ENCODE data around the gene TP73.

Gene TP73

DNA sequence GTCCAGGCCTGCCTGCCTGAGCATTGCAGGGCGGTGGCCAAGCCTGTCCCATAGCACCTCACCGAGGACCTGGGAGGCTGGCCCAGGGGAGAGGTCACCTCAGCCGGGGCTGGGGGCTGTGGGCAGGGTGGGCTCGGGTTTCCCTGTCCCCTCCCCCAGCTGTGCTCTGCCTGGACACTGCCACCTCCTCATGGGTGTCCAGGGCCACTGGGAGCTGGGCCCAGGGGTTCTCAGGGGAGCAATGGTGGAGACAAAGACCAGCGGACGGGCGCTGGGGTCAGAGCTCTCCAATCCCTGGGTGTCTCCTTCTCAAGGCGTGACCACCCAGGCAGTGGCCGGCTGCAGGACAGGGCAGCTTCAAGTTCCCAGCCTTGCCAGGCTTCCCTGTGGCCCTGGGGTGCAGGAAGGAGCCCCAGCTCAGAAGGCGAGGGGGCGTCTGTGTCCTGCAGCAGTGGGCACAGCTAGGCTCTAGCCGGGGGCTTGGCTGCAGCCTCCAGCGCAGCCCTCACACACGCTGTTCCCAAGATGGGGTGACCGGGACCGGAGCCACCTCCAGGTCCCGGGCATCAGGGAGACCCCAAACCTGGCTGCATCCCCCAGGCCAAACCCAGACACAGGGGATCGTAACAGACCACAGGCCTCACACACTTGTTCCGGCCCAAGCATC is 29.0 kb downstream of the TP73 start:
- H3K4me3 ChIP-seq (ENCODE audit: low read depth, low read length) = no peak overlapping the region
- no peak for TF ChIP-seq CTCF (IDR thresholded peaks at IDR 0.05; ENCODE audit: low read depth, low read length)

DNA sequence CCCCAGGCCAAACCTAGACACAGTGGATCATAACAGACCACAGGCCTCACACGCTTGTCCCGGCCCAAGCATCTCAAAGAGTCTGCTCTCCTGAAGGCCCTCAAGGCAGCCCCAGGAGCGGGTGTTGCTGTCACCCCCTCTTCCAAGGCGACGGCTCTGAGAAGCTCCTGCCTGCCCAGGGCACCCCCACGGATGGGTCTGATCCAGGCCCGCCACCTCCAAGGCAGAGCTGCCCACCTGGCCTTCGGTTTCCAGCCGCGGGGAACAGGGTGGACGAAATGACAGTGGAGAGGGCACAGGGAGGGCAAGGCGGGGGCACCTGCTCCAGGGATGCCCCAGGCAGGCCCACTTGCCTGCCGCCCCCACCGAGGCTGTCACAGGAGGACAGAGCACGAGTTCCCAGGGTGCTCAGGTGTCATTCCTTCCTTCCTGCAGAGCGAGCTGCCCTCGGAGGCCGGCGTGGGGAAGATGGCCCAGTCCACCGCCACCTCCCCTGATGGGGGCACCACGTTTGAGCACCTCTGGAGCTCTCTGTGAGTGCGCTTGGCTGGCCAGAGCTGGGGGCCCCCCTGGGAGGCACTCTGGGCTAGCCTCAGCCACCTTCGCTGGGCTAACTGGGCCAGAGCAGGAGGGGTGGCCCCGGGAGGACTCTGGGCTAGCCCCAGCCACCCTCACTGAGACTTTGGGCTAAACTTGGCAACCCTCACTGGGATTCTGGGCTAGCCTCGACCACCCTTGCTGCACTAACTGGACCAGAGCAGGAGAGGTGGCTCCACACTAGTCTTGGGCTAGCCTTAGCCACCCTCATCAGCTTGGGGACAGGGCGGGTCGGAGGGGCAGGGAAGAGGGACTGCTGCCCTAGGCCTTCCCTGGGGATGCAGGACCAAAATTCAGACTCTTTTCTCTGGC is 29.8 kb downstream of the TP73 start:
- no peak overlapping the region for H3K4me3 ChIP-seq (ENCODE audit: low read depth, low read length)
- no peak for TF ChIP-seq CTCF (IDR thresholded peaks at IDR 0.05; ENCODE audit: low read depth, low read length)

DNA sequence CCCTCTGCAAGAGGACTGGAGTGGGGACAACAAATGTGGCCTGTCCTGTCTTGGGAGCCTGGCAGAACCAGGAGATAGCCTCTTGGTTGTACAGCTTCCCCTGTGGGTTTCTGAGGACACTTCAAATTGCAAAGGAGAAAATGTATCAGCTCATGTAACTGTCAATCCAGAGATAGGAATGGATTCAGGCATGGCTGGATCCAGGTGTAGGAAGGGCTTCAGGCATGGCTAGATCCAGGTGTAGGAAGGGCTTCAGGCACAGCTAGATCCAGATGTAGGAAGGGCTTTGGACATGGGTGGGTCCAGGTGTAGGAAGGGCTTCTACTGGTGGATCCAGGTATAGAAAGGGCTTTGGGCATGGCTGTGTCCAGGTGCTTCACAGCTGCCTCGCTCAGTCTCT is 30.9 kb downstream of the TP73 start:
- TF ChIP-seq CTCF (IDR thresholded peaks at IDR 0.05; ENCODE audit: low read depth, low read length) = no peak
- H3K4me3 ChIP-seq (ENCODE audit: low read depth, low read length) = no peak overlapping the region

GRCh38 chr1:3683992-3684391 is 31.7 kb downstream of the TP73 start:
- TF ChIP-seq CTCF (IDR thresholded peaks at IDR 0.05; ENCODE audit: low read depth, low read length) = no peak

GRCh38 chr1:3685222-3685621 is 32.9 kb downstream of the TP73 start:
- H3K4me3 ChIP-seq (ENCODE audit: low read depth, low read length) = no peak overlapping the region
- TF ChIP-seq CTCF (IDR thresholded peaks at IDR 0.05; ENCODE audit: low read depth, low read length) = no peak

More at GRCh38 chr1:3683992-3684391, 31.7 kb downstream of the TP73 start:
- H3K4me3 ChIP-seq (ENCODE audit: low read depth, low read length) = no peak overlapping the region

- H3K4me3 ChIP-seq (ENCODE audit: low read depth, low read length) = no peak overlapping the region
- no peak for TF ChIP-seq CTCF (IDR thresholded peaks at IDR 0.05; ENCODE audit: low read depth, low read length)
Observed at GRCh38 chr1:3685906-3686305, 33.6 kb downstream of the TP73 start.

DNA sequence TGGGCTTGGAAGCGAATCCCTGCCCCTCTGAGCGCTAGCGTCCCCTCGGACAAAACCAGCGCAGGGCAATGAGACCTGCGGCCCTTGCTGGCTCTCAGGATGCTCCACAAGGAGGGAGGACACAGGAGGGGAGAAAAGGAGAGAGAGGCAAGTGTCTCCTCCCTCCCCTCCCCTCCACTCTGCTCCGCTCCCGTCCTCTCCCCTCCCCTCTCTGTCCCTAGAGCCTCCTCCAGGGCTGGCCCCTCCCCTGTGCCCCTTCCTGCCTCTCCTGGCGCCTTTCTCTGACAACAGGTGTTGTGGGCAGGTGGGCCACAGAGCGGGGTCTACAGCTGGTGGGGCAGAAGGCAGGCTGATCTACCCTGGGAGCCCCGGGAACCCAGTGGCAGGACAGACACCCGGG is 35.2 kb downstream of the TP73 start:
- H3K4me3 ChIP-seq (ENCODE audit: low read depth, low read length) = no peak overlapping the region
- no peak for TF ChIP-seq CTCF (IDR thresholded peaks at IDR 0.05; ENCODE audit: low read depth, low read length)

All from WI38 (cell line).